Activated CD4-positive, alpha-beta T cell treated with anti-CD3 and anti-CD28 coated beads, Interleukin-2, amount 50 U/mL, for 48 hours (primary cell): ENCODE measurements around the gene CDC25B.
"Not testable (repeated sequence)": the region's sequence is repeated elsewhere in the genome, so short reads cannot be mapped to it uniquely, and the experiment has no call there.

Experiments used
- DNase-seq, 2 experiments: peaks; one replicate each; pipeline ENCODE4 v3.0.0-alpha.2; 2020

CDC25B gene

DNA sequence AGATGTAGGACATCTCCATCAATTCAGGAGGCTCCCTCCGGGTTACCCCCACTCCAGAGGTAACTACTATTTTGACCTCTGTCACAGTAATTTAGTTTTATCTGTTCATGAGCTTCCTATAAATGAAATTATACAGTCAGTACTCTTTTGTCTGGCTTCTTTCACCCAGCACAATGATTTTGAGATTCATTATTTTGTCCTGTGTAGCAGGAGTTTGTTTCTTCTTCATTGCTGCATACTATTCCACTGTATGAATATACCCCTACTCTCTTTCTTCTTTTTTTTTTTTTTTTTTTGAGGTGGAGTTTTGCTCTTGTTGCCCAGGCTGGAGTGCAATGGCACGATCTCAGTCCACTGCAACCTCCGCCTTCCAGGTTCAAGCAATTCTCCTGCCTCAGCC, 12.4 kb downstream of the CDC25B start:
- no peak for DNase-seq

DNA sequence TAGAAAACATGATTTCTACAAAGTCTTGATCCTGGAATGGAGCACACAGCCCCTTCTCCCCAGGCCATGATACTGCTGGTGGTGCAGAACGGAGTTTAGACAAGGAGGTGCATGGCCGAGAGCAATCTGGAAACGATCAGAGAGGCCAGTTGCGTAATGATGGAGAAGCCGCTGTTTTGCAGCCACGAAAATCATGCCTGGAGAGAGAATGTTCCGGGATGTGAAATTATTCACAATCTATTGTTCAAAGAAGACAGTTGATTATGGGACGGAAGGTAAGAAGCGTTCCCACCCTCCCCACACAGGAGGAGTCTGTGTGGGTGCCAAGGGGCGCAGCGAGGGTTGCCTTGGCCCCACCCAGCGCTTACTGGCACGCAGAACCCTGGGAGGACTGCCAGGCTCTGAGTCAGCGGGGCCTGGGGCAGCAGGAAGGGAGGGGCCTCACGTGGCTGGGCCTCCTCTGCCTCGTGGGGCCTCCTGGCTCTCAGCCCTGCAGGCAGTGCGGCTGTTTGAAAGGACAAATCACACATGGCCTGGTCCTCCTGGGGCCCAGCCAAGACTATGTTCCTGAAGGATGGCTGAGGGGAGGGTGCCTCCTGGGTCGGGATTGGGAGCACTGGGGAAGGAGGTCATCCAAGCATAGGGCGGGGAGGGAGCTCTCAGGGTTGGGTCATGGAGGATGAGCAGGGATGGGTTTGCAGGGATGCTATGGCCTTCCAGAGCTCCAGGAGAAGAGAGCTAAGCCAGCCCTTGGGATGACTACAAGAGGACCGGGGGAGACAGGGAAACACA, 15.6 kb downstream of the CDC25B start:
- peak; percentile 93 to 94 for DNase-seq

DNA sequence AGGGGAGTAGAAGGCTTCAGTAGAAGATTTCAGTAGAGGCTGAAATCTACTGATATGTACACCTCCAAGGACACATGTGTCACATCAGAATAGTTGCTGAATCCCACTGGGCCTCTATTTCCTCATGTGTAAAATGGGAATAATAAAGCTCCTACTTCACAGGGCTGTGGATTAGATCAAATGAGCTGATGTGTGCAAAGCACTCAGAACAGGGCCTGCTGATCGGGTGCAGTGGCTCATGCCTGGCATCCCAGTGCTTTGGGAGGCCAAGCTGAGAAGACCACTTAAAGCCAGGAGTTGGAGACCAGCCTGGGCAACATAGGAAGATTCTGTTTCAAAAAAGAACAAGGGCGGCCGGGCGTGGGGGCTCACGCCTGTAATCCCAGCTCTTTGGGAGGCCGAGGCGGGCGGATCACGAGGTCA, 16.2 kb downstream of the CDC25B start:
- no peak for DNase-seq

DNA sequence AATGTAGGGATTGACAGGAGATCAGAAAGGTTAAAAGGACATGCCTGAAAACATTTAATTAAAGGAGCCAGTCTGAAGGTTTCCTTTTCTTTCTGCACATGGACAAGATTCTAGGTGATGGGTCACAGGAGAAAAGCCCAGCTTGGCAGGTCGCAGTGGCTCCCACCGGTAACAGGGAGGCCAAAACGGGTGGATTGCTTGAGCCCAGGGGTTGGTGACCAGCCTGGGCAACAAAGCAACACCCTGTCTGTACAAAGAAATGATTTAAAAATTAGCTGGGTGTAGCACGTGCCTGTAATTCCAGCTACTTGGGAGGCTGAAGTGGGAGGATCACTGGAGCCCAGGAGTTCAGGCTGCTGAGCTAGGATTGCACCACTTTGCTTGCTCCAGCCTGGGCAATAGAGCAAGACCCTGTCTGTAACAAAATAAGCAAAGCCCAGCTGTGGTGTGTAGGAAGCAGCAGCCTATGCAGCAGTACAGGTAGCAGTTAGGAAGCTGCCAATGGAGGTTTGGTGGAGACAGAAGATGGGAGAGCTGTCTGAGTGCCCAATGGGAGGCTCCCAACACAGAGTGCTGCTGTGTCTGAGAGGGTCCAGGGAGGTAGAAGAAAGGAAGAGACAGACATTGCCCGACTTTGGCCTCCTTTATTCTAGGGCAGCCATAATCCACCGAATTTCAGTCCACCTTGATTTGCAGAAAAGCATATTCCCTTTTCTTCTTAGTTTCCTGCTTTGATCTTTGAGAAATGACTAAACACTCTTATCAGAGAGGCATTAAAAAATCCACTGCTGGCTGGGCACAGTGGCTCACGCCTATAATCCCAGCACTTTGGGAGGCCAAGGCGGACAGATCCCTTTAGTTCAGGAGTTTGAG, 17.1 kb downstream of the CDC25B start:
- DNase-seq = no peak

DNA sequence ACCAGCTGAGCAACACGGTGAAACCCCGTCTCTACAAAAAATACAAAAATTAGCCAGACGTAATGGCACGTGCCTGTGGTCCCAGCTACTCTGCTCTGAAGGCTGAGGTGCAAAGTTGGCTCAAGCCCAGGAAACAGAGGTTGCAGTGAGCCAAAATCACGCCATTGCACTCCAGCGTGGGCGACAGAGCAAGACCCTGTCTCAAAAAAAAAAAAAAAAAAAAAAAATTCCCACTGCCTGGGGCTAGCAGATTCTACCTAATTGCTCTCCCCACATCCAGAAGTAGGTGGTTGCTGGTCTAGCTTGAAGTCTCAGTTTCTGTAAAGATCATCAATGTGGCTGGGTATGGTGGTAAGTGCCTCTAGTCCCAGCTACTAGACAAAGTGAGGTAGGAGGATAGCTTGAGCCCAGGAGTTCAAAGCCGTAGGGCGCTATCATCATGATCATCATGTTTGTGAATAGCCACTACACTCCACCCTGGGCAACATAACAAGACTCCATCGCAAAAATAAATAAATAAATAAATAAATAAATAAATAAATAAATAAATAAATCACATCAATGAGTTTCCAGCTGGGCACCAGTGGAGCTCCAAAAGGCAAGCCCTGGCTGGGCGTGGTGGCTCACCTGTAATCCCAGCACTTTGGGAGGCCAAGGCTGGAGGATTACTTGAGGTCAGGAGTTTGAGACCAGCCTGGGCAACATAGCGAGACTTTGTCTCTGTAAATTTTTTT, 17.9 kb downstream of the CDC25B start:
- peak in 1 of 2 experiments; percentile 52 for DNase-seq

DNA sequence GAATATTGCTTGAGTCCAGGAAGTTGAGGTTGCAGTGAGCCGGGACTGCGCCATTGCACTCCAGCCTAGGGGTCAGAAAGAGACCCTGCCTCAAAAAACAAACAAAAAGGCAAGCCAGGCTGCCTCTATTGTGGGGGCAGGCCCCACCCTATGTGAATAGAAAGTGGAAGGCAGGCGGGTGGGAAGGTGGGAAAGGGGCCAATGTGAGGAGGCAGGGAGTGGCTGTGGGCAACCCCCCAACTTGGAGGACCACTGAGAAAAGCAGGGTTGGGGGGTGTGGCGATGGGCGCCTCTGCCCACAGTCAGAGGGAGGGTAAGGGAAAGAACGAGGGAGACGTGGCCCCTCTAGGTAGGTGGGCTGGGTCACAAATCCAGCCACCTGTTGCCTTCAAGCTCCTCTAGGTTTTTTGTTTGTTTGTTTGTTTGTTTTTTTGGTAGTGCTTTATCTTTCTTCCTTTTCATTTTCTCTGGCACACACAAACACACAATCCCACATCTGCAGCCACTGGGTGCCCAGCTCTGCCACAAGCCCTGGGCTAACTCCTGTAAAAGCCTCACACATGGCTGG, 18.9 kb downstream of the CDC25B start:
- no peak for DNase-seq

DNA sequence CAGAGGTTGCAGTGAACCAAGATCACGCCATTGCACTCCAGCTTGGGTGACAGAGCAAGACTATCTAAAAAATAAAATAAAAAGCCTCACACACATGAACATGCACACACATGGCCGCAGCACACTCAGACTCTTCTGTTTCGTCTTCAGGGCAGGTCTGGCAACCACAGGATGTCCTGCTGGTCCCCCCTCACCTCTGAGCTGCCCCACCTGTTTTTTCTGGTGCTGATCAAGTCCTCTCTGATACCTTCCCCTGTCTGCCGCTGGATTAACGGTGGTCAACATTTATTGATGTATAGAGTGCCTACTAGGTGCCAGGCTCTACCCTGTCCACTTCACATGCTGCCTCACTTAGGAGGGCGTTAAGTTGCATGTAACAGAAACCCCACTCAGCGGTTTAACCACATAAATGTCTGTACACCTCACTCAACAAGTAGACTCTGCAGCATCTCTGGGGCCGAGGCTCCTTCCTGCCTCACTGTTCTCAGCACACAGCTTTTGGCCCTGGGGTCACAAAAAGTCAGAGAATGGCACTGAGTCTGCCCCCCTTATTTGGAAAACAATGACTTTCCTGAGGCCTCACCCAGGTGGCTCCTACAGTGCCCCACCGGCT, 19.7 kb downstream of the CDC25B start:
- peak in 1 of 2 experiments; percentile 34 for DNase-seq

DNA sequence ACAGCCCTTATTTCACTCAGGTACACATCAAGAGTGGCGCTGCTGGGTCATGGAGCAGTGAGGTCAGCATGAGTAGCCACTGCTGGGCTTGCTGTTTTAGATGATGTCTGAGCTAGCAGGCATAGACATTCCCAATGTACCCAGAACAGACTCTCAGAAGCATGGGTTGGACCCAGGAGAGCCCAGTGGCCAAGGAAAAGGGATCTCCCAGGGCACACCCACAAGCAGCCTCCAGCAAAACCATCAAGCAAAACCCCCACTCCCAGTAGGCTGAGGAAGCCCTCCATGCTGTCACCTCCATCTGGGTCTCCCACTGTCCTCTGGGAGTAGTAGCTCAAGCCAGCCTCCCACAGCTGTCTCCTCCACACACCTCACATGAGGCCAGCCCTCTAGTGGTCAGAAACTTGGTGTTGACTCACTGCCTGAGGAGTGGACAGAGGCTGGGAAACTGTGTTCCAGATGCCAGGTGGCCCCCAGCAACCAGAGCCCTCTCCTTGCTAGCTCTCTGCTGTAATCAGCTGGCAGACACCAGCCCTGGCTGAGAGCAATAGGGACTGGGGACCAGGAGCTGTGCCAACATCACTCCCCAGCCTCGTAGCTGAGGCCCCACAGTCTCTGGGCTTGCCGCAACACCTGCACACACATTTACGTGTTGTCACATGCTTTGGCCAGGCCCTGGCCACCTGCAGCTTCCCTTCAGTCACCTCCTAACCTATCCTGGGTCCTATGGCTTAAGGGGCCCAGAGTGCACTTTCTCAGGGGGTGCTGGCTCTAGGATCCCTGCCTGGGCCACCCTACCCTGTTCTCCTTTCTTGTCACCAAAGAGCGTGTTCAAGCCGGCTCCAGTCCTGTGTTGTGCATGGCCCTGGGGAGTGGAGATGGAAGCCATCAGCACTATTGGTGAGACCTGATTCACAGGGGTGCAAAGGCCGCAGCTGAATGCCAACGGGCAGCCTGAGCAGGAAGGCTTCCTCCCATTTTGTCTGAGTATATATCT, 22.3 kb downstream of the CDC25B start:
- DNase-seq = peak in 1 of 2 experiments; percentile 41

DNA sequence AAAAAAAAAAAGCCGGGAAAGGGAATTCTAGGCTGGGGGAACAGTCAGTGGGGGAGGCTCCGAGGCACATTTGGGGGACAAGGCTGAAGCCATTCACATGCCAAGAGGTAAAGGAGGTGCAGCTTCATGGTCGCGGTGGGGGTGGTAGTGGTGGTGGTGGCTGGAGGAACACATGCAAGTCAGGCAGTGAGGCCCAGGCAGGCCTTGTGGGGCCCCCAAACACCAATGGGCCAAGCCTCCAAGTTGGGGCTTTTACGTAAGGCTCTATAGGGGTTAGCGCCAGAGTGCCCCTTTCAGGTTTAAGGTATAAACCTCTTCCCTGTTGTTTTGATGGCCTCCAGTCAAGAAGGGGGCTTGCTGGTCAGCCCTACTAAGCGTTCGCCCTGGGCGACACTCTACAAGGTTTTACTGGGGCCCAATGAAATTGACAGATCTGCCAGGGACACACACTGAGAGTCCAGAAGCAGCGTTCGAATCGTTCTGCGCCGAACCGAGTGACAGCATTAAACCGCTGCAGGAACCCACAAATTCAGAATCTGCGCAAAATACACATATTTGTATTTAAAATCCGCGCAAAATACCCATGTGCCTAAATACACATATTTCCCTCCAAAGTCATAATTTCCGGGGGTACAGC, 23.4 kb downstream of the CDC25B start:
- peak in 1 of 2 experiments; percentile 31 for DNase-seq

DNA sequence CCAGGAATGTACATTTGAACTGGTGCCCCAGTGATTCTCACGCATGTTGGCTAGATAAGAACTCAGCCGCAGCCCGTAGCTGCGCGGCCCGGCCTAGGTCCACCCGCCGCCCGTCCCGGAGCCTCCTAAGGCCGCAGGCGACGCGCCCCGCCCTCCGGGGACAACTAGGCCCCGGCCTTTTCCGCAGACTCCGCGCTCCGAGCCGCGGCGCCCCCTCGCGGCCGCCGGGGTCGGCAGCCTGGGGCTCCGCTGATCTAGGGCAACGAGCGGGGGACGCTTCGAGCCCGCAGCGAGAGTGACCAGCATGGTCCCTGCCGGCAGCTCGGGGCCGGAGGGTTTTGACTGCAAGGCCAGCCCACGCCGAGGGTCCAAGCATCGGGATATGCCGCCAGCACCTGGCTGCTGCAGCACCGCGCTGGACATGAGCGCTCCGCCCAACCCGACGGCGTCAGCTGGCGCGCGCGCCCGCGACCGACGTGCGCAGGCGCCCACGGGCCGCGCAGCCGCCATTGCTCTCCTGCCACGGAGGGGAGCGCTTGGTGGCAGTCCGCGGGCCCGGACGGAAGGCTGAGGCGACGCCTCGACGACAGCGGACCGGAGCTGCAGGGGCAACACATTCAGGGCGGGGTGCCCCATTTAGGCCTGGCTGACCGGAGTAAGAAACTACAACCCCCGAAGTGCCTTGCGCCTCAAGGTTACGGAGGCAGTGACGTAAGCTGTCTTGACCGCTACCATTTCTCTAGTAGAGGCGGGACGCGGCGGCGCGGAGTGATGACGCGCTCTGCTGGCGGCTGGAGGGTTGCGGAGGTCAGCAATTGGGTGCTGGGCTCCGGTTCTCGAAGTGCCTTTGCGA, 24.2 kb downstream of the CDC25B start, which contains the start of gene AP5S1:
Gene AP5S1 (plus strand): TSS at position 500 of the 853 bp plus-strand sequence. CDS start 1,571 bp downstream, outside the sequence.
- DNase-seq = peak; percentile 91 to 93

DNA sequence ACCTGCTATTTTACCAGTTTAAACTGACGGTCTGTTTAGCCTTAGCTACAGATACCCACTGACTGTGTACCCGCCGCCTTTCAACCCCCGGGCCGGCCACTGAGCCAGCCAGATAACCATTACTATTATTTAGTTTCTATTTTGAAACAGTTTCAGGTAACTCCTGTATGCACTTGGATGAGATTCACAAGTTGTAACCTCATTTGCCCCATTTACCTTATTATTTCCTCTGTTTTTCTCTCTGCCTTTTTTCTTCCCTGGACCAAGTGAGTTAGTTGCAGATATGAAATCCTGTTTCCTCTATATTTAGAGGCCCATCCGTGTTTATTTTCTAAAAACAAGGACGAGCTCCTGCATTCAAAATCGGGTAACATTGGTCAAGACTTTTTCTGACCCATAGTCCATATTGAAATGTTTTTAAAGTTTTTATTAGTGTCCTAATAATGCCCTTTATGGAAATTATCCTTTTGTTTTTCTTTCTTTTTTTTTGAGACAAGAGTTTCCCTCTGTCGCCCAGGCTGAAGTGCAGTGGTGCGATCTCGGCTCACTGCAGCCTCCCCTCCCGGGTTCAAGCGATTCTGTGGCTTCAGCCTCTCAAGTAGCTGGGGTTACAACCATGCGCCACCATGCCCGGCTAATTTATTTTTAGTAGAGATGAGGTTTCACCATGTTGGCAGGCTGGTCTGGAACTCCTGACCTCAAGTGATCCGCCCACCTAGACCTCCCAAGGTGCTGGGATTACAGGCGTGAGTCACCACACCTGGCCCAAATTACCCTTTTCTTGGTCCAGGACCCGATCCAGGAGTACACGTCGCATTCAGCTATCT, 25.0 kb downstream of the CDC25B start:
- no peak for DNase-seq

DNA sequence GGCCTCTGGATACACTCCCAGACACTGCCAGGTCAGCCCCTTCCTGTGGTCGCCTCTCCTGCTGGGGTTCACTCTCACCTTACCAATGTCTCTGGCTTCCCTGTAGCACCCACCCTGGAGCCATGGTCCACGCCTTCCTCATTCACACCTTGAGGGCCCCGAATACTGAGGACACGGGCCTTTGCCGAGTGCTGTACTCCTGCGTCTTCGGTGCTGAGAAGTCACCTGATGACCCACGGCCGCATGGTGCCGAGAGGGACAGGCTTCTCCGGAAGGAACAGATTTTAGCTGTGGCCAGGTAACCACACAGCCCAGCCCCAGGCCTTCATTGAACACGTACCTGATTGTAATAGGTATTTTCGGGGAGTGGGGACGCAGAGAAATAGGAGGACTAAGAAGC, 25.9 kb downstream of the CDC25B start:
- DNase-seq = no peak

DNA sequence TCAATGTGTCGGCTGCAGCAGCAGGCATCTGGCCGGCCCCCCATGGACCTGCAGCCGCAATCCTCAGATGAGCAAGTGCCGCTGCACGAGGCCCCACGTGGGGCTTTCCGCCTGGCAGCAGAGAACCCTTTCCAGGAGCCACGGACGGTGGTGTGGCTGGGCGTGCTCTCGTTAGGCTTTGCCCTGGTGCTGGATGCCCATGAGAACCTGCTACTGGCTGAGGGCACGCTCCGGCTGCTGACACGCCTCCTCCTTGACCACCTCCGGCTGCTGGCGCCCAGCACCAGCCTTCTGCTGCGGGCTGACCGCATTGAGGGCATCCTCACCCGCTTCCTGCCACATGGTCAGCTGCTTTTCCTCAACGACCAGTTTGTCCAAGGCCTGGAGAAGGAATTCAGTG, 27.8 kb downstream of the CDC25B start:
- no peak for DNase-seq

DNA sequence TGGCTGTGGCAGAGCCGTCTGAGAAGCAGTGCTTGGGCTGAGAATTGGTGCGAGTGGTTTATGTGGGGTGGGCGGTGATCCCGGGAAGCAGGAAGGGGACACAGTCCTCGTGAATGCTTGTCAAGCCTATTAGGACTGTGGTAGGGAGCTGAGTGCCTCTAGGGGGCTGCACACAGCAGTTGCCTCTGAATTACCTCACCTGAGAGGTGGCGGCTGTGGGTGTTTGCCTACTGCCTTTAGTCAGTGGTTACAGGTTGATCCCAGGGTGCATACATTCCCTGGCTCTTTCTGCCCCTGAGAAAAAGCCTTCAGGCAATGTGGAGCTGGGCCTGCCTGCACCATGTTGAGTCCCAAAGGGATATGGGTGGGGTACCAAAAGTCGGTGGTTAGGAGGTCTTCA, 29.4 kb downstream of the CDC25B start:
- no peak for DNase-seq

DNA sequence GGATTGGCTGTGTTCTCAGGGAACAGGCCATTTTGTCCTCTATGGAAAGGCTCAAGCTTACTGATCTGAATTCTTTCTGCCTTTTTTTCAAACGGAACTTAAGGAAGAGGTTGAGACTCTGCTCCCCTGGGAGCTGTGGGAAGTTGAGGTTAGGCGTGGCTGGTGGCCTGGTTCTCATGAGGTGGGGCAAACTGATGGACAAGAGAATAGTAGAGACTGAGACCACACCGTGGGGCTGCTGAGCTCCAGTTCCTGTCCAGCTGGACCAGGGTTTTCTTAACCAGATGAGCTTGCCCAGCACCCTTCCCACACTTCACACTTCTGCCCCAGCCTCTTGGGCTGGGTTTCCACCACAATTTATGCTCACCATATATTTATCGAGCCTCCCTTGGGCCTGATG, 30.3 kb downstream of the CDC25B start:
- no peak for DNase-seq

DNA sequence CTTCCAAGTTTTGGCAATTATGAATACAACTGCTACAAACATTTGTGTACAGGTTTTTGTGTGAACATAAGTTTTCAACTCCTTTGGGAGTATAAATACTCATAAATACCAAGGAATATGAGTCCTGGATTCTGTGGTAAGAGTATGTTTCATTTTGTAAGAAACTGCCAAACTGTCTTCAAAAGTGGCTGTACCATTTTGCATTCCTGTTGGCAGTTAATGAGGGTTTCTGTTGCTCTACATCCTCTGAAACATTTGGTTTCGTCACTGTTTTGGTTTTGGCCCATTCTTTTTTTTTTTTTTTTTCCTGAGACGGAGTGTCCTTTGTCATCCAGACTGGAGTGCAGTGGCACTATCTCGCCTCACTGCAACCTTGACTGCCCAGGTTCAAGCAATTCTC, 32.7 kb downstream of the CDC25B start:
- no peak for DNase-seq

DNA sequence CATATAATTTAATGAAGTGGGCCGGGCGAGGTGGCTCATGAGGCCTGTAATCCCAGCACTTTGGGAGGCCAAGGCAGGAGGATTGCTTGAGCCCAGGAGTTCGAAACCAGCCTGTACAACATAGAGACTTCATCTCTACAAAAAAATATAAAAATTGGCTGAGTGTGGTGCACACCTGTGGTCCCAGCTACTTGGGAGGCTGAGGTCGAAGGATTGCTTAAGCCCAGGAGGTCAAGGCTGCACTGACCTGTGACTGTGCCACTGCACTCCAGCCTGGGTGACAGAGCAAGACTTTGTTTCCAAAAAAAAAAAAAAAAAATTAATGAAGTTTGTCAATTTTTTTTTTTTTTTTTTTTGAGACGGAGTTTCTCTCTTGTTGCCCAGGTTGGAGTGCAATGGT, 33.8 kb downstream of the CDC25B start:
- DNase-seq = not testable (repeated sequence)

DNA sequence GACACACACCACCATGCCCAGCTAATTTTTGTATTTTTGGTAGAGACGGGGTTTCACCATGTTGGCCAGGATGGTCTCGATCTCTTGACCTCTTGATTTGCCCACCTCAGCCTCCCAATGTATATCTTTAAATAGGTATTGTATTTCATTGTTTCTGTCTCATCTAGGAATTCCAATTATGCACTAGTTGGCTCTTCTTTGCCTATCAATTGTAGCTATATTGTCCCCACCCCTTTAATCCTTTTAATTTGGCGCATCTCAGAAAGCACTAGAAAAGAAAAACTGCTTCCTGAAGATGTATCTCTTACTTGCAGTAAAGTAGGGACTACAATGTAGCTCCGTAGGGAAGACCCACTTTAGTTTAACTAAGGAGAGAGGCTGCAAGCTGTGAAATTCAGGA, 40.0 kb downstream of the CDC25B start:
- no peak for DNase-seq

DNA sequence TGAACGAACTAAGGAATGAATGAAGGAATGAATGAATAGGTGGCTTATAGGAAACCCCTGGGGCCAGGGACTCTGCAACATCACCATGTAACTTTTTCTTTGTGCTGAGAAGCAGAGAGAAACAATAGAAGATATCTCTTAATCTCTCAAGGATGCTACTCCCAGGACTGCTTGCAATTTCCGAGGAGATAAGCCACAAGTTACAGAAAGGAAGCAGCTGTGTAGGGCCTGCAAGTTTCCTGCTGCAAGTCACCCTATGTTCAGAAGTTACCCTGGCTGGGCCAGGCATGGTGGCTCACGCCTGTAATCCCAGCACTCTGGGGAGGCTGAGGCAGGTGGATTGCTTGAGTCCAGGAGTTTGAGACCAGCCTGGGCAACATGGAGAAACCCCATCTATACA, 43.2 kb downstream of the CDC25B start:
- no peak for DNase-seq
